Raji (cell line): Measurements from ENCODE around the gene ZP4.

Source experiments
- POLR2A ChIP-seq: IDR thresholded peaks from 2 replicates; pipeline ENCODE4 v1.6.1; 2011; ENCODE audit warnings: low read depth, low read length, control low read depth; ENCODE audit not compliant: insufficient read depth

ZP4 gene, protein sequence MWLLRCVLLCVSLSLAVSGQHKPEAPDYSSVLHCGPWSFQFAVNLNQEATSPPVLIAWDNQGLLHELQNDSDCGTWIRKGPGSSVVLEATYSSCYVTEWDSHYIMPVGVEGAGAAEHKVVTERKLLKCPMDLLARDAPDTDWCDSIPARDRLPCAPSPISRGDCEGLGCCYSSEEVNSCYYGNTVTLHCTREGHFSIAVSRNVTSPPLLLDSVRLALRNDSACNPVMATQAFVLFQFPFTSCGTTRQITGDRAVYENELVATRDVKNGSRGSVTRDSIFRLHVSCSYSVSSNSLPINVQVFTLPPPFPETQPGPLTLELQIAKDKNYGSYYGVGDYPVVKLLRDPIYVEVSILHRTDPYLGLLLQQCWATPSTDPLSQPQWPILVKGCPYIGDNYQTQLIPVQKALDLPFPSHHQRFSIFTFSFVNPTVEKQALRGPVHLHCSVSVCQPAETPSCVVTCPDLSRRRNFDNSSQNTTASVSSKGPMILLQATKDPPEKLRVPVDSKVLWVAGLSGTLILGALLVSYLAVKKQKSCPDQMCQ

DNA sequence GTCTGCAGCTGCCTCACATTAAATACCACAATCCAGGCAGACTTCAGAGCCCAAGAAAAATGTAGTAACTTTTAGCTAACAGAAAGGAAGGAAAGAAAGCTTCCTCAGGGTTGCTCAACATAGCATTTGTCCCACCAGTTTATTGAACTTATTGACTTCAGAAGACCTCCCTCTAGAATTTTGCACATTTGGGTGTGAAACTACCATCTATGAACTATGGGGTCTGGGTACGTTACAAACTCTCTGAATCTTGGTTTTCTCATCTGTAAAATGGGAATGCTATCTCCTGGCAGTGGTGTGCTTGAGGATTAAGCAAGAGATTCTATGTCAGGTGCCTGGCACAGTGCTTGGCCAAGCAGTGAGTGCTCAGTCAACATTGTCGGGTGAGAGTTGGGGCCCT, at the start of gene ZP4:
Gene ZP4, minus strand, starts transcription at position 101 of the 400 bp plus-strand sequence. CDS start 287 bp downstream, outside the sequence.
- no peak for TF ChIP-seq POLR2A

DNA sequence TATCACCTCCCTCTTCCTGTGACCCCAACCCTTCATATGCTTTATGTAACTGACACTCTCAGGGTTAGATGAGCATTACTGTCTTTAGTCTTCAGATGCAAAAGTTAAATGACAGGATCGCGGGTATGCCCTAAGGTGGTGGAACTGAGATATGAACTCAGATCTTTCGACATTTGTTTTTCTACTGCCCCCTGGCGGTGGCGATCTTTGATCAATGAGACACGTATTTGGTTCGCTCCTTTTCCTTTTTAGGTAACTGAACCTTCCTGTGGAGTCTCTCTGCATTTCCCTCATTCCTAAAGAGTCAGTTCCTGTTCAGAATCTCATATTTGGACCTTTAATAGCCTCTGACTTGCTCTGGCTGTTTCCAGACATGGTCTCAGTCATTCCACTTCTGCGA, 47.8 kb upstream of the ZP4 start:
- no peak for TF ChIP-seq POLR2A

DNA sequence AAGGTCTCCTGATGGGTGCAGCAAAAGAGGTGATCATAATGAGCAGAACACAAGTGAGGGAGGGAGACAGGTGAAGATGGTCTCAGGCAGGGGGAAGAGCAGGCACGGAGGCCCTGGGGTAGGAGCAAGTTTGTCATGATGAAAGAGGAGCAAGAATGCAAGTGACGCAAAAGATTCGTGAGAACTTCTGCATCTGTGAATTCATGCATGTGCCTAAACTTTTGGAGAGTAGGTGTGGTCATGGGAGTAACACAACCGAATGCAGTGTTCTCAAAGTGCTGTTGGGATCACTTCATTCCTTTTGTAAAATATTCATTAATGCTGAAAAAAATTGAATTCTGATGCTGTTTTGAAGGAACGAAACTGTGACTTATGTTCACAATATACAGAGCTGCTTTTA, 47.3 kb upstream of the ZP4 start:
- no peak for TF ChIP-seq POLR2A

DNA sequence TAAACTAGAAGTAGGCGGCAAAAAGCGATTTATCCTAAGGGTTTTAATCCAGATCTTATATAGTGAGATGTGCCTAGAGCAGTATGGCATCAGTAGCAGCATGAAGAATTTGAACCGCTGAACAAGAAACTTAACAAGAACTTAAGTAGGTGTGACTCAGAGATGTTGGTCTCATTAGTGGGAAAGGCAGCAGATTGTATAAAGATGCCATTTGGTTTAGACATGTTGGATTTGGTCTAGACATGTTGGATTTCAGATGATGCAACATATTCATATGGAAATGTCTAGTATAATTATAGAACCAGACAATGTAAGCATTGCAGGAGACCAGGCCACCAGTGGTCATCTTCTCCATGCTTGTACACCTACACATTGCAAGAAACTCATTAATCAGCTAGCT, 42.1 kb upstream of the ZP4 start:
- no peak for TF ChIP-seq POLR2A

DNA sequence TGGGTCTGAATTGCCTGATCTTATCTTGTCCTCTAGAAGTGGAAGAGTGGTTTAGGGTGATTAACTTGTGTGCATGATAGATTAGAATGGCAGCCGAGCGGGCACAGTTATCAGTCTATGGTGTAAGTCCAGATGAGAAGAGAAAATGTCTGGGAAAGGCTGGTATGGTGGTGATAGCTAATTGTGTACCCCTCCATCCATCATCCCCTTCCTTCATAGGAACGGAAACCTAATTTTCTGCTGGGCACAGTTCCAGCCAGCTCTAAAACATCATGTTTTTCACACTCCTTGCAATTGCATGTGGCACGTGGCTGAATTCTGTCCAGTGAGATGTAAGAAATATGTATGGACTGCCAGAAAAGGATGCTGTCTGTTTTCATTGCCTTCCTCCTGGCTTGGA, 40.9 kb upstream of the ZP4 start:
- TF ChIP-seq POLR2A: no peak

DNA sequence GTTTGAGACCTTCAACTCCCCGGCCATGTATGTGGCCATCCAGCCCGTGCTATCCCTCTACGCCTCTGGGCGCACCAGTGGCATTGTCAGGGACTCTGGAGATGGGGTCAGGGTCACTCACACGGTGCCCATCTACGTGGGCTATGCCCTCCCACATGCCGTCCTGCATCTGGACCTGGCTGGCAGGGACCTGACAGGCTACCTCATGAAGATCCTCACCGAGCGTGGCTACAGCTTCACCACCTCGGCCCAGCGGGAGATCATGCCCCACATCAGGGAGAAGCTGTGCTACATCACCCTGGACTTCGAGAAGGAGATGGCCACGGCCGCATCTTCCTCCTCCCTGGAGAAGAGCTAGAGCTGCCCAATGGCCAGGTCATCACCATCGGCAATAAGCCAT, 36.5 kb upstream of the ZP4 start:
- no peak for TF ChIP-seq POLR2A

DNA sequence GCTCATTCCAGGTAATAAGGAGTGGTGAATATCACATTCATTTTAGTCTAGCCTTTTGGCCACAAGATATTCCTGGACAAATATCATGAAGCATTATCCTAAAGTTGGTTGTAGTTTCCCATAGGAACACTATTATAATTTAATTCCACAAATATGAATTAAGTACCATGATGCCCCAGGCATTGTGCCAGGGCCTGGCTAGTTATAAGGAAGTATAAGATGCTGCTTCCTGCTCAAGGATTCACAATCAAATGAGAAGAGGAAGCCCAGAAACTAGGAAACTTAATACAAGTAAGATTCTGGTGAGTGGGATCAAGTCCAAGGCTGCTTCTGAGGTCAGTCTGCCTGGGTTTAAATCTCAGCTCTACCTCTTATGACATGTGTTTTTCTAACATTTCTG, 30.6 kb upstream of the ZP4 start:
- no peak for TF ChIP-seq POLR2A

DNA sequence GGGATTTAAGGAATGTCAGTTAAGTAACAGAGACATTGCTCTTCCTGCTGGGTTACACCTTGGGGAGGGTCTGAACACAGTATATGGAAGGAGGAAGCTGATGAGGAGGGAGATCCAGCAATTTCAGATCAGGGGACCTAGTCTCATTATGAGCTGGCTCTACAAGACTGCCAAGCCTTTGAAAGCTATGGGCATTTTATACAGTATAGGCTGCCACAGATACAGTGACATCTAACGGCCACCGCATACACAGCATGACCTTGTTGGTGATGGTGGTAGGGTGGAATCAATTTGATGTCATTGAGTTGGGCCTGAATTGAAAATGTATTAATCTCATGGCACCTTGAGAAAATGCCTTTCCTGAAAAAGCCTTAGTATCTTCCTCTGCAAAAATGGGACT, 22.6 kb upstream of the ZP4 start:
- no peak for TF ChIP-seq POLR2A

DNA sequence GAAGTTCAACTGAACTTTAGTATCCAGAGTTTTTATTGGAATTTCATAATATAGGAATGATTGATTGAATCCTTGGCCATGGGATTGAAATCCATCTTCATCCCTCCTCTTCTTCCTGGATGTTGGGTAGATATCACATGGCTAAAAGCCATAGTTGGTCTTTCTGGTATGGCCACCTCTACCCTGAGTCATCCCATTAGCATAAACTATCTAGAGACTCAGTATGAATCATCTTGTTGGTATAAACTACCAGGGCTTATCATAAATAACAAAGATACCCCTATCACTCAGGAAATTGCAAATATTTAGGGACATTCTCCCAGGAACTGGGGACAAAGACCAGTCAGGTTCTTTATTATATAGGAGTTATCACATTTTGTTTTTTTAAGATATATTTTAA, 21.2 kb upstream of the ZP4 start:
- TF ChIP-seq POLR2A: no peak

DNA sequence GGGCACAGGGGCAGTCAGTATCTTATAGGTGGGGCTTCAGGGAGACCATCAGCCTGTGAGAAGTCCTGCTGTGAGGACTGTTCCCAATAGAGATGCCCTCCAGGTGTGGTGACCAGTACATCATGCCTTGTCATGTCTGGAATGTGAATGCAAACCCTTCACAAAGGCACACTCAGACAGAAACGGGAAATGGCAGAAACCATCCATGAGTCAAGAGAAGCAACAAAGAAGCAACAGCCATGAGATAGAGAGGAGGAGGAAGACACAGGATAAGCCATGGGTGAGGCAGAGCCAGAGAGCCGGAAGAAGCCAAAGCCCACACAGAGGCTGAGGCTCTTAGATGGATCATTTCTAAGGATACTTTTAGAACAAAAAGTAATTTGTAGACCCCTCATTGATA, 20.1 kb upstream of the ZP4 start:
- no peak for TF ChIP-seq POLR2A

DNA sequence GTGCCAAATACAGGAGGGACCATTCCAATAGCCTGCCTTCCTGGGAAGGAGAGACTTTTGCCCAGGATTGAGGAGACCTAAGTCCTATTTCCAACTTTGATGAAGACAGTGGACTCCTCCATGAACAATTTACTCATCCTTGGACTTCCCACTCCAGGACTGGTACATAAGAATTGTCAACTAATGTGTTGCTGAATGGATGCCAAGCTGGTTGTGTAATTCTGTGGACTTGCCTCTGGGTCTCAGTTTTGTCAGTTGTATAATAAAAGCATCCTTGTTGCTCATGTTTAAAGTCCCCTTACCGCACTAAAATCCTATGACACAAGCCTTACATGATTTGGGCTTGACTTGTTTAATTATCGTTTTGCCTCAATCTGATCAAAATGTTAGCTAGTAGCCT, 13.2 kb upstream of the ZP4 start:
- TF ChIP-seq POLR2A: no peak

DNA sequence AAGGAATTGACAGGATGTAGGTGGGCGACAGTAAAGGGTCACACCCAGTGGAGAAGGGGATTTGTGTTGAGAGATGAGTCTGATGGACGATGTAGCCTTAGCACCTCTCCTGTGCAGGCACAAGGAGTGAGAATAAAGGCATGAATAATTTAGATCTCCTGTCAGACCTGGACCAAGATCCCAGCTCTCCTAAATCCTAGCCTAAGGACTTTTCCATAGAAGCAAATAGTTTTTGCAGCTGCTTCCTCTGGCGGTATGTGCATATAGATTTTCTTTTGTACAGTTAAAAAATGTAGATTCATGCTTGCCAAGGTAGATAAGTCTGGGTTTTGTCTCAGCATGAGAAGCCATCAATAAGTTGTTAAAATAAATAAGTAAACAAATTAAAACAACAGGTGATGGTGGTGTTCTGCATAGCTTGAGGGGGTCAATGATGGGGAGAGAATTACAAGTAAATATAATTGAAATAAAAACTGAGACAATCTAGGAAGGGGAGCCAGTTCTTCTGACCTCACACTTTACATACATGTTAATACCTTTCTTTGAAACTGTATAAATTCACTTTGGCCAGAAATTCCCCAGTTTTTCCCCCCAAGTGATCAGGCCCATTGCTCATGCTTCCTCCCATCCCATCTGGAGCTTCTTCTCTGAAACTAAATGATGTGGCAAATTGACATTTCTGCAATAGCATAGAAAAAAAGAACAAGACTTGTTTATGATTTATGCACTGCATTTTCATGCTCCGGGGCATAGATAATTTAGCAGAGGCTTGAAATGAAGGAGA, 12.4 kb upstream of the ZP4 start:
- TF ChIP-seq POLR2A: no peak

DNA sequence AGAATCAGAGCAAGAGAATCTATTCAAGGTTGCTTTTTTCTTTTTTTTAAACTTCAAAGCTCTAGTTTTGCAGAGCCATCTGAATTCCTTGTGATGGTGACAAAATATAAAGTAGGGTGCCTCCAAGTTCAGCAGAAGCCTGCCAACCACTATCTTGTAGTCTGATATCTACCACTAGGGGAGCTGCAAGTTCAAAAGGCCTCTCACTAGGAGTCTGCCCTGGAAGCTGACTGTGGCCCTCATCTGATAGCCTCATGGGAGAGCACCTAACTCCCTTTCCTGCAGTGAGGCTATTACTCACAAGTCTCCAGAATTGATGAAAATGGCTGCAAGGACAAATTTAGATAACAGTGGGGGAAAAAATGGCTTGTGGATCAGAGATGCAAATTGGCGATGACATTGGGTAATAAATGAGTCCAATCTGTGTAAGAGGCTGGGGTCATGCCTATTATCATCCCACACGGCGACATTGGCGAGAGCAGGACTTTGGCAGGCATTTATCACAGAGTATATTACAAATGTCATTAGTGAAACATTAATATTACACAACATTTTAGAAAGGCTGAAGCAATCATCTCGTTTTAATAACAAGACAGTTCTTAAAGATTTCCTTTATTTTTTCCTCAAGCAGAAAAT, 10.7 kb upstream of the ZP4 start:
- TF ChIP-seq POLR2A: no peak

DNA sequence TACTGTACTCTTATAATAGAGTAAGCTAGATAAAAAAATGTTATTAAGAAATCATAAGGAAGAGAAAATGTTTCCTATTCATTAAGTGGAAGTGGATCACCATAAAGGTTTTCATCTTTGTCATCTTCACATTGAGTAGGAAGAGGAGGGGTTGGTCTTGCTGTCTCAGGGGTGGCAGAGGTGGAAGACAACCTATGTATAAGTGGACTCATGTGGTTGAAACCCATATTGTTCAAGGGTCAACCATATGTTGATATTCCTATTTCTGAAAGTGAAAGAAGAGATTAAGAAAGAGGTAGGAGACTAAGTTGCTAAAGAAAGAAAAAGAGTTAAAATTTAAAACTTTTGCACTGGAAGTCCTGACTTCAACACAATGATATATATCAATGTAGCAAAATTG, 4.9 kb upstream of the ZP4 start:
- TF ChIP-seq POLR2A: no peak

DNA sequence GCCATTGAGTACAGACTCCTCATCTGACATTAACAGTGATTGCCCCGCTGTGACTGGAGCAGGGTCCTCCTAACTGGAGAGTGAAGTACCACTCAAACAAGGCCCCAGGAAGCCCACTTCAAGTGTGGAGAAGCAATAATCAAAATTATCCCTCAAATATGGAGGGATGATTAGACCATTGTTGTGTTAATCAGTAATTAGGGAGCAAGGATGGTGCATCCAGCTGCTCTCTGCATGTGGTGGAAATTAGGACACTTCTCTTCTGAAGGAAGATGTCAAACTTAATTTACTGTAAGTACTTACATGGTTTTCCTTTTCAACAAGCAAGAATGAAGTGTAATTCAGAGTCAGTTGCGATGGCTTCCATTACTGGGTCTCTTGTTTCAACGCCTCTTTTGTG, 3.4 kb upstream of the ZP4 start:
- no peak for TF ChIP-seq POLR2A

DNA sequence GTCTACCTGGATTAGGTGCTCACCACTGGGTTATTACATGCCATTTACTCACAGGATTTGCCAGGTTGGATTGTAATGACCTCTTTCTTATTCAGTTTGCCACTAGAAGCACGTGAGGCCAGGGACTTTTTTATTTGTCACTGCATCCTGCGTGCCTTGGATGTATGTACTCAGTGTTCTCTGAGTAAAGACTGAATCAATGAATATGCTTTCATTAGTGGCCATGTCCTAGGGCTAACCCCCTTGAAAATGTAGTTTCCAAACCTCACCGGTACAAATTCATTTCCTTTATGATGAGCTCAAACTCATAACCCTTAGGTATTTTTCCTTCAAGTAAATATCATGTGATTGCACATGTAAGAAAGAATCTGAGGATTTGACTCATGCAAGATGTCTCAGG, 1.3 kb upstream of the ZP4 start:
- TF ChIP-seq POLR2A: no peak
